ENCODE results near the gene DBF4. TPM values are rescaled to one million over a fixed set of nuclear protein-coding genes. Genes with fewer than 3 reads are reported as not detected.

DBF4 gene
- total and polyA plus RNA-seq, 9 of the 15 experiments (the other 6 are each of a cell fraction or from before 2014, with no cell fraction given) = 37.8 to 145 (median 104) TPM

DNA sequence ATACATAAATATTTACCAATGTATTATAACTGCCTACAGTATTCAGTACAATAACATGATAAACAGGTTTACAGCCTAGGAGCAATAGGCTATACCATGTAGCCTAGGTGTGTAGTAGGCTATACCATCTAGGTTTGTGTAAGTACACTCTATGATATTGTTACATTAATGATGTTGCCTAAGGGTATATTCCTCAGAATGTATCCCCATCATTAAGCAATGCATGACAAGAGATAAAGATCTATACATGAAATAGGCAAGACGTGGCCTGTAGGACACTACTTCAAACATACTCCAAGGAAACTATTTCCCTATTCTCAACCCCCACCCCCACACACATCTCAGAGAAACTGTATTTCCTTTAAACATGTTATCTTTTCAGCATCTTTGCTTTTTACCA is 42.4 kb downstream of the DBF4 start:
- TF ChIP-seq AFF4 (CRISPR knock-in tag; IDR thresholded peaks at IDR 0.05) = no peak
- TF ChIP-seq, protein P1, sequence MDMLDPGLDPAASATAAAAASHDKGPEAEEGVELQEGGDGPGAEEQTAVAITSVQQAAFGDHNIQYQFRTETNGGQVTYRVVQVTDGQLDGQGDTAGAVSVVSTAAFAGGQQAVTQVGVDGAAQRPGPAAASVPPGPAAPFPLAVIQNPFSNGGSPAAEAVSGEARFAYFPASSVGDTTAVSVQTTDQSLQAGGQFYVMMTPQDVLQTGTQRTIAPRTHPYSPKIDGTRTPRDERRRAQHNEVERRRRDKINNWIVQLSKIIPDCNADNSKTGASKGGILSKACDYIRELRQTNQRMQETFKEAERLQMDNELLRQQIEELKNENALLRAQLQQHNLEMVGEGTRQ (CRISPR knock-in tag; IDR thresholded peaks at IDR 0.05) = no peak
- no peak for TF ChIP-seq ARID1B (IDR thresholded peaks at IDR 0.05)
- Histone ChIP-seq H2AFZ (ENCODE audit: low read depth, low read length) (no peak overlapping the region), H3K4me1 (replicated peaks in 1 of 2; ENCODE audit: control insufficient read depth in 2 of 2, insufficient read depth in 2 of 2, low read length in 2 of 2) (no peaks in the 10 kb centered on the region), H3K27me3 (ENCODE audit: control insufficient read depth in 2 of 2, insufficient read depth in 2 of 2, low read length in 2 of 2) (peaks cover 9 to 12% of the 10 kb centered on the region in 2 experiments; a peak in 2 of 5 replicates), H3K79me2 (ENCODE audit: control insufficient read depth, insufficient read depth, low read length) (no peaks in the 10 kb centered on the region), H3K4me3 (no peak overlapping the region), H3K27ac (ENCODE audit: extremely low read depth, low read depth, low read length) (no peak overlapping the region), H3K9ac (ENCODE audit: insufficient read depth in 1 of 2, low read depth in 2 of 2, low read length in 2 of 2) (no peak overlapping the region), H3K9me1 (ENCODE audit: control insufficient read depth, insufficient read depth, low read length) (no peaks in the 10 kb centered on the region), H3K36me3 (ENCODE audit: control insufficient read depth, insufficient read depth, low read length) (no peaks in the 10 kb centered on the region), H3K9me3 (replicated peaks; ENCODE audit: control insufficient read depth, insufficient read depth, low read depth, low read length) (no peaks in the 10 kb centered on the region), H4K20me1 (replicated peaks; ENCODE audit: control insufficient read depth, insufficient read depth, low read length) (no peaks in the 10 kb centered on the region), H3K4me2 (ENCODE audit: insufficient read depth, low read length) (no peak overlapping the region)
- in situ Hi-C loops (cut with MboI) (no loop called here), intact Hi-C loops (cut with micrococcal nuclease) (no loop called here)
- ChIA-PET CTCF (ENCODE audit: low intra/inter-chr PET ratio) (no interaction called here), POLR2A (no interaction called here)
- 5% methylated on average over 1 of the region's 1 CpG for WGBS (ENCODE audit: insufficient coverage, low coverage, missing lambda C conversion rate)
- DNase-seq (ENCODE audit: extremely low read depth in 1 of 4, low spot score in 3 of 4) (no peak), FAIRE-seq (no peak), ATAC-seq (no peak)
- BruUV-seq (replicated peaks) = no TSS peak

Data from K562 (cell line).